BJ (cell line): Measurements from ENCODE around the gene HSD17B4. TPM values are rescaled to one million over a fixed set of nuclear protein-coding genes. Genes with fewer than 3 reads are reported as not detected.
A peak's percentile ranks its signal among the peaks of the same experiment; 100 is the strongest.
"Not testable (repeated sequence)": the region's sequence is repeated elsewhere in the genome, so short reads cannot be mapped to it uniquely, and the experiment has no call there.

Experiments
- CTCF ChIA-PET: fragments of 350-600 bp; formaldehyde crosslinking; extraction: SDS; loops from one replicate; lab custom pipeline; 2021; ENCODE audit warnings: antibody characterized with exemption, inconsistent platforms; lab: Yijun Ruan, JAX
- POLR2A ChIA-PET: fragments of 300-600 bp; sonication (Branson Sonifier 250); formaldehyde crosslinking; extraction: SDS; loops from one replicate; lab custom pipeline; 2021; ENCODE audit warnings: antibody characterized with exemption; lab: Charles Lee
- DNase-seq: peaks from one replicate; pipeline ENCODE4 v3.0.0-alpha.2; 2011; ENCODE audit warnings: low read depth
- H3K27me3 ChIP-seq: 2 replicates; pipeline ENCODE4 v1.6.0; 2011; ENCODE audit warnings: low read length; ENCODE audit not compliant: control insufficient read depth, insufficient read depth
- H3K36me3 ChIP-seq: 2 replicates; pipeline ENCODE4 v1.5.1; 2011; ENCODE audit warnings: low read length; ENCODE audit not compliant: control insufficient read depth, insufficient read depth
- H3K4me3 ChIP-seq: 2 replicates; pipeline ENCODE4 v1.5.1; 2011; ENCODE audit warnings: low read depth, mild to moderate bottlenecking, control low read depth, low read length
- polyA plus RNA-seq: library from polyadenylated mRNA; depleted of rRNA; stranded (reverse); fragments of >200 nt; gene quantifications from 2 replicates; pipeline ENCODE4 v1.2.3, GENCODE V29; 2011
- TF ChIP-seq, protein P1 (sequence below): IDR thresholded peaks from 2 replicates; pipeline ENCODE4 v1.5.1; 2011; ENCODE audit warnings: low read depth, mild to moderate bottlenecking, control low read depth, inconsistent platforms, low read length, moderate library complexity; ENCODE audit not compliant: insufficient read depth

HSD17B4 gene
- polyA plus RNA-seq, 1 experiment, result 77.2 TPM

GRCh38 chr5:119470851-119471451, 18.7 kb downstream of the HSD17B4 start:
- CTCF ChIA-PET, result interaction anchor here (0.6 to 2.4 kb wide), 12 partner anchors 8 to 1862 kb away, joined by 3 to 10 read pairs (median 3); no protein-coding TSS in a partner anchor
- TF ChIP-seq, protein P1, sequence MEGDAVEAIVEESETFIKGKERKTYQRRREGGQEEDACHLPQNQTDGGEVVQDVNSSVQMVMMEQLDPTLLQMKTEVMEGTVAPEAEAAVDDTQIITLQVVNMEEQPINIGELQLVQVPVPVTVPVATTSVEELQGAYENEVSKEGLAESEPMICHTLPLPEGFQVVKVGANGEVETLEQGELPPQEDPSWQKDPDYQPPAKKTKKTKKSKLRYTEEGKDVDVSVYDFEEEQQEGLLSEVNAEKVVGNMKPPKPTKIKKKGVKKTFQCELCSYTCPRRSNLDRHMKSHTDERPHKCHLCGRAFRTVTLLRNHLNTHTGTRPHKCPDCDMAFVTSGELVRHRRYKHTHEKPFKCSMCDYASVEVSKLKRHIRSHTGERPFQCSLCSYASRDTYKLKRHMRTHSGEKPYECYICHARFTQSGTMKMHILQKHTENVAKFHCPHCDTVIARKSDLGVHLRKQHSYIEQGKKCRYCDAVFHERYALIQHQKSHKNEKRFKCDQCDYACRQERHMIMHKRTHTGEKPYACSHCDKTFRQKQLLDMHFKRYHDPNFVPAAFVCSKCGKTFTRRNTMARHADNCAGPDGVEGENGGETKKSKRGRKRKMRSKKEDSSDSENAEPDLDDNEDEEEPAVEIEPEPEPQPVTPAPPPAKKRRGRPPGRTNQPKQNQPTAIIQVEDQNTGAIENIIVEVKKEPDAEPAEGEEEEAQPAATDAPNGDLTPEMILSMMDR, result peak; percentile 69
- Histone ChIP-seq H3K36me3 (no peaks in the 10 kb centered on the region), H3K4me3 (no peak overlapping the region), H3K27me3 (no peaks in the 10 kb centered on the region)
- DNase-seq, result no peak
- POLR2A ChIA-PET, result interaction anchor here (0.7 kb wide), 1 partner anchor 483 kb away, joined by 3 read pairs; no protein-coding TSS in a partner anchor

DNA sequence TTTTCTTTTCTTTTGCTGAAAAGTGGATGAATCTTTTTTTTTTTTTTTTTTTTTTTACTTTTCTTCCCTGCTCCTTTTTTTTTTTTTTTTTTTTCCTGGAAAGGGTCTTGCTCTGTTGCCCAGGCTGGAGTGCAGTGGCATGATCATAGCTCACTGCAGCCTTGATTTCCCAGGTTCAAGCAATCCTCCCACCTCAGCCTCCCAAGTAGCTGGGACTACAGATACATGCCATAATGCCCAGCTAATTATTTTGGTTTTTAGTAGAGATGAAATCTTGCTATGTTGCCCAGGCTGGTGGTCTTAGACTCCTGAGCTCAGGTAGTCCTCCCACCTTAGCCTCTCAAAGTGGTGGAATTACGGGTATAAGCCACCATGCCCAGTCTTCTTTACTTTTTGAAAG, 20.9 kb downstream of the HSD17B4 start:
- H3K4me3 ChIP-seq, result no peak overlapping the region
- TF ChIP-seq, protein P1, result no peak
- CTCF ChIA-PET, result no interaction called here
- POLR2A ChIA-PET, result no interaction called here
- no peaks in the 10 kb centered on the region for H3K27me3 ChIP-seq
- no peak for DNase-seq
- no peaks in the 10 kb centered on the region for H3K36me3 ChIP-seq

DNA sequence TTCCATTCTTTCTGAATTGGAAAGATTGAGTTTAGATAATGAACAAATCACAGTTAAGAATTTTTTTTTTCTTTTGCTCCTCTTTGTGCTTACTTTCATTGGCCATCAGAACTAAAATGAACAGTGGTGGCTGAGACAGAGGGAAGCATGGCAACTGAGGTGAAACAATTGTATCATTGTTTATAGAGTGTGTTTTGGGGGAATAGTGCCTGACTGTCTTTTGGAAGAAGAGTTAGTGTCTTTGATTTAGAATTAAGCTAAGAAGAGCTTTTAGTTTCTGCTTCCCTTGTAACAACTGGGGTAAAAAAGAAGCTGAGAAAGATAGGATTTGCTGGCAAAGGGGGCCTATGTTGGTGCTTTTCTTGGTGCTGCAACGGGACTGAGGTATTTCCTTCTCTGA, 24.0 kb downstream of the HSD17B4 start:
- ChIA-PET POLR2A (no interaction called here), CTCF (no interaction called here)
- Histone ChIP-seq H3K4me3 (no peak overlapping the region), H3K36me3 (no peaks in the 10 kb centered on the region), H3K27me3 (no peaks in the 10 kb centered on the region)
- TF ChIP-seq, protein P1, result no peak
- DNase-seq, result no peak

DNA sequence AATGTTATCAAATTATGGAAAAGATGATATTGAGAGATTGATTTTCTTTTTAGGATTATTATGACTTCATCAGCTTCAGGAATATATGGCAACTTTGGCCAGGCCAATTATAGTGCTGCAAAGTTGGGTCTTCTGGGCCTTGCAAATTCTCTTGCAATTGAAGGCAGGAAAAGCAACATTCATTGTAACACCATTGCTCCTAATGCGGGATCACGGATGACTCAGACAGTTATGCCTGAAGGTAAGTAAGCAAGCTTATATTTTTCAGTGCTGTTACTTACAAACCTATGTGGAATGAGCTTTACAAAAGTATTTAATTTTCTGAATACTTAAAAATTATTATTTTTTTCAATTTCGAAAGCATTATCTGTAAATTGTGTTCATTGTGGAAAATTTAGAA, 26.5 kb downstream of the HSD17B4 start:
- H3K27me3 ChIP-seq, result no peaks in the 10 kb centered on the region
- ChIA-PET POLR2A (no interaction called here), CTCF (interaction anchor here (0.8 kb wide), 1 partner anchor 8 kb away, joined by 4 read pairs; no protein-coding TSS in a partner anchor)
- no peaks in the 10 kb centered on the region for H3K36me3 ChIP-seq
- TF ChIP-seq, protein P1, result no peak
- DNase-seq, result no peak
- H3K4me3 ChIP-seq, result no peak overlapping the region

GRCh38 chr5:119480629-119481028, 28.3 kb downstream of the HSD17B4 start:
- H3K4me3 ChIP-seq, H3K27me3 ChIP-seq, DNase-seq, POLR2A ChIA-PET, H3K36me3 ChIP-seq, CTCF ChIA-PET: not testable (repeated sequence)
